Activated CD8-positive, alpha-beta memory T cell treated with anti-CD3 and anti-CD28 coated beads, Interleukin-2, amount 50 U/mL, for 24 hours (primary cell): ENCODE measurements around the gene SERPINA12.
"Not testable (repeated sequence)": the region's sequence is repeated elsewhere in the genome, so short reads cannot be mapped to it uniquely, and the experiment has no call there.

Experiments used
- DNase-seq: peaks from one replicate; pipeline ENCODE4 v3.0.0-alpha.2; 2020; ENCODE audit errors: extremely low read depth

SERPINA12 gene

GRCh38 chr14:94538070-94538740, 28.9 kb upstream of the SERPINA12 start:
- no peak for DNase-seq

- no peak for DNase-seq
Measured at GRCh38 chr14:94536836-94537235, 27.6 kb upstream of the SERPINA12 start.

DNA sequence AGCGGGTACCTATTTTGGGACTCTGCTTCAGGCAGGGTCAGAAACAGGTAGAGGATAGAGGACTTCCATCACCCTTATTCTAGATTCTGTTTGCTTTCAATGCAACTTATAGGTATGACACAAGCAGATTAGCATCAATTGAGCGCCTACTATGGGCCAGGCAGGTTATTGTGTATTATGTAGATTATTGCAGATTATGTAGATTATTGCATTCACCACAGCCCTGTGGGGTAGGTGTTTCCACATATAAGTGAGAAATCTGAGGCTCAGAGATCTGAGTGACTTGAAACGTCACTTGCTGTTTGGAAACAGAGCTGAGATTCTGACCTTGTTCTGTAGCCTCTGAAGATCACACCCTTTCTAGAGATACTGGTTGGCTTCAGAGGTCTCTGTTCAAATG, 26.2 kb upstream of the SERPINA12 start:
- no peak for DNase-seq

DNA sequence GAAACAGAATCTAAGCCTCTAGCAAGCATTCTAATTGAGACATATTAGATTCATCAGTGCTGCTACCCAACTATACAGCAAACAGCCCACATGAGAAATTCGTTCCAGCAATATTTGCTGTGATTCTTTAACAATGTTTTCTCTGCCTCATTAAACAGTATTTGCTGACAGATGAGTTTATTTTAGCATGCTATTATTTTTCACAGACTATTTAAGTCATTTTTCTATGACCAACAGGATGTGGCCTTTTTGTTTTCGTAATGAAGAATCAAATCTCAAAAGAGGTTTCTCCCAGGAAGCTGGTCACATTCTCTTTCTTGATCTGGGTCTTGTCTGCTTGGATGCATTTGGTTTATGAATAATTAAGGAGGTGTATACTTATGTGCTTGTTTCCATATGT, 23.2 kb upstream of the SERPINA12 start:
- no peak for DNase-seq

DNA sequence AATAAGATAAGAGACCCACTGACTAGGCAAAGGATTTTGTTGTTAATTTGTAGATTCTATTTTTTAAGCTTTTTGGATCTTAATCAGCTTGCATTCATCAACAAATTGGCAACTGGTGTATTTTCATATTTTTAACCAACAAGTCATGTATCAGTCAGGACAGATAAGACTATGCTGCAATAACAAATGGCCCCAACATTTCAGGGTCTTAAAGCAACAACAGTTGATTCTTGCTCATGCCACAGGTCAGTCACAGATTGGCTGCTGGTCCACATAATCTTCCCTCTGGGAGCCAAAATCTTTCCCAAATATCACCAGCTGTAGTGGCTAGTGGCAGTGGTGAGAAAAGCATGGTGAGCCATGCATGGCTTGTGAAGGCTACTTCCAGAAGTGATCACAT, 21.9 kb upstream of the SERPINA12 start:
- no peak for DNase-seq

GRCh38 chr14:94524093-94524492, 14.8 kb upstream of the SERPINA12 start:
- no peak for DNase-seq

DNA sequence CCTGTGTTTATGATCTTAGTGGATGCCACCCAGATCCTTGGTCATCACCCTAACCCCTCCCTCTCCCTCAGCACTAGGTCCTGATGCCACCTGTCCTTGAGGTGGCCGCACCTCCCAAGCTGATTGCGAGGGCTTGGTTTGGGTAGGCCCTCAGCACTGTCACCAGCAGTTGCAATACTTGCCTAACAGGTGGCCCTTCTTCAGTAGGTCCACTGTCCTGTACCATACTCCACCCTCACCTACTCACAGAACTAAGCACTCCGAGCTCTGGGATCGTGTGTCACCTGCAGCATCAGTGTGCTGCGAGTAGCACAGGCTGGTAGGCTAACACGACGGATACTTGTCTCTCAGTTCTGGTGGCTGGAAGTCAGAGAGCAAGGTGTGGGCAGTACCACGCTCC, 14.0 kb upstream of the SERPINA12 start:
- no peak for DNase-seq

GRCh38 chr14:94522115-94522724, 13.0 kb upstream of the SERPINA12 start:
- no peak for DNase-seq

- no peak for DNase-seq
Measured at GRCh38 chr14:94521375-94522114, 12.3 kb upstream of the SERPINA12 start.

GRCh38 chr14:94517641-94518257, 8.5 kb upstream of the SERPINA12 start:
- no peak for DNase-seq

DNA sequence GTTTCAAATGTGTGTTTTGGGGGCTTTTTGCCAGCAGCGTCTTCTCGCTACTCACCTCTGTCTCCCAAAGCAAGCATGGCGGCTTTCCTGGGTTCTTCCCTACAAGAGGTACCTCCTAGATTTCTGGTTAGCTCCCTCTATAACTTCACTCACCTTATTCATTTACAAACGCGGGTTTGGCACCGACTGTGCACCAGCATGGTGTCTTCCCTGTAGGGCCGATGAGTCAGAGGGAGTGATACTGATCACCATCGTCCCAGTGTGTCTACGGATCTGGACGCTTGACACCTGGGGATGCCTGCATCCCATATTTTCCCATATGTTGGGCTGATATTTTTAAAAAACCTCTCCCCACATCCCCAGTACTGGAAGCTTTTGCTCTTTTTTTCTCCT, 8.0 kb upstream of the SERPINA12 start:
- no peak for DNase-seq

GRCh38 chr14:94515856-94516255, 6.6 kb upstream of the SERPINA12 start:
- DNase-seq, result no peak

DNA sequence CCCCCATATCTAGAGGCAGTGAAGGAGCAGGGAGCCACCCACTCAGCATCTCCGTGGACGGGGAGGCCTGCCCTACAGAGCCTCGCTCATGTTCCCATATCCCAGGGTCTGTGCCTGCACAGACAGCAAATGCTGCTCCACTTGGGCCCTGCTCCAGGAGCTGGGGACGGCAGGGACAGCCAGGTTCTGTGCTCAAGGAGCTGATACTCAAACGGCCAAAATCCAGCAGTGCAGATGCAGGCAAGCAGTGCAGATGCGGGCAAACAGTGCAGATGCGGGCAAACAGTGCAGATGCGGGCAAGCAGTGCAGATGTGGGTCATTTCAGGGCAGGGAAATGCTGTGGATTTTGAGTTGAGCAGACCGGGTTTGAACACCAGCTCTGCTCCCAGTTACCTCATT, 6.2 kb upstream of the SERPINA12 start:
- no peak for DNase-seq

- DNase-seq, result no peak
Measured at GRCh38 chr14:94514351-94514750, 5.1 kb upstream of the SERPINA12 start.

DNA sequence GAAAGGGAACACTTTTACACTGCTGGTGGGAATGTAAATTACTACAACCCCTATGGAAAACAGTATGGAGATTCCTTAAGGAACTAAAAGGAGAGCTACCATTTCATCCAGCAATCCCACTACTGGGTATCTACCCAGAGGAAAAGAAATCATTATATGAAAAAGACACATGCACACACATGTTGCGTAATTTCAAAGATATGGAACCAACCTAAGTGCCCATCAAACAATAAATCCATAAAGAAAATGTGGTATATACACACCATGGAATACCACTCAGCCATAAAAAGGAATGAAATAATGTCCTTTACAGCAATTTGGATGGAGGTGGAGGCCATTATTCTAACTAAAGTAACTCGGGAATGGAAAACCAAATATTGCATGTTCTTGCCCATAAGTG, 1.2 kb upstream of the SERPINA12 start:
- DNase-seq, result not testable (repeated sequence)

DNA sequence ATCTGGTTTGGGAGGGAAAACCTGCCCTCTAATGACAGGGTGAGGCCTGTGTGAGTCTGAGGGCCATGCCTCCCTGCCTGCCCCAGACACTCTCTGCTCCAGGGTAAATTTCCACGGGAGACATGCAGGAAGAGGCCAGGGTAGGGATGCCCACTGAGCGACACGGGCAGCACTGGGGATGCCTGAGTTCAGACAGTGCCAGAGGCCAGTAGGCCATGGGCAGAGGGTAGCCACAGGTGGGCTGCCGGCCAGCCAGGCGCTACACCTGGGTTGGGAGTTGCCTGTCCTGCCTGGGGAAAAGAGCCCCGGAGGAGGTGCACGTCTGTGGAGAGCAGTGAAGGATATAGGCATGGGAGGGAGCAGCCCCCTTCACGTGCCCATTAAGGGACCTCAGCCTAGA, 3.6 kb downstream of the SERPINA12 start:
- no peak for DNase-seq

GRCh38 chr14:94505206-94505605, 4.1 kb downstream of the SERPINA12 start:
- no peak for DNase-seq

- no peak for DNase-seq
Measured at GRCh38 chr14:94501588-94502516, 7.4 kb downstream of the SERPINA12 start.

GRCh38 chr14:94500264-94500663, 9.0 kb downstream of the SERPINA12 start:
- DNase-seq, result no peak

- no peak for DNase-seq
Measured at GRCh38 chr14:94499673-94500072, 9.6 kb downstream of the SERPINA12 start.

- no peak for DNase-seq
Measured at GRCh38 chr14:94498215-94498614, 11.1 kb downstream of the SERPINA12 start.

DNA sequence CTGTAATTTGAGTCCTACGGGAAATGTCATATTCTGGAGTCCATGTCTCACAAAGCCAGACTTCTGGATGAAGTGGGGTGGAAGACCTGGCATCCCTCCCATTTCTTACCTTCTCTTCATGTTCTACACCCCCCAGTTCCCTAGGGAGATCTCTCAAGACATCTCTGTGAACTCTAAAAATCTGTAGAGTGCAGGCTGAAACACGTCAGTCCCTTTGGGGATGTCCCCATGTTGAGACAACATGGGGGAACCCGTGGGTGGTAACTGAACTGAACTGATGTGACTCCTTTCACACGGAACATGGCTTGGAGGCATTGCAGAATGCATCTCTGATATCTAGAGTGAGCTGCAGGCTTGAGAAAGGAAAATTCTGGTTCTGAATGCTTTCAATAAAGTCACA, 15.2 kb downstream of the SERPINA12 start:
- no peak for DNase-seq
